Measurements from ENCODE around the gene NMNAT1.

The NMNAT1 gene

GRCh38 chr1:9904596-9904995 lies 38.7 kb upstream of the NMNAT1 start:
- DNase-seq (ENCODE audit: low spot score) = no peak
- TF ChIP-seq CTCF (IDR thresholded peaks at IDR 0.05; ENCODE audit: extremely low read depth, missing control alignments) = no peak

- DNase-seq (ENCODE audit: low spot score) = no peak
Observed at GRCh38 chr1:9905010-9905409, 38.3 kb upstream of the NMNAT1 start.

GRCh38 chr1:9906466-9906865 lies 36.8 kb upstream of the NMNAT1 start:
- no peak for DNase-seq (ENCODE audit: low spot score)
- no peak for TF ChIP-seq CTCF (IDR thresholded peaks at IDR 0.05; ENCODE audit: extremely low read depth, missing control alignments)

More at GRCh38 chr1:9905010-9905409, 38.3 kb upstream of the NMNAT1 start:
- no peak for TF ChIP-seq CTCF (IDR thresholded peaks at IDR 0.05; ENCODE audit: extremely low read depth, missing control alignments)

- no peak for TF ChIP-seq CTCF (IDR thresholded peaks at IDR 0.05; ENCODE audit: extremely low read depth, missing control alignments)
- no peak for DNase-seq (ENCODE audit: low spot score)
Observed at GRCh38 chr1:9907441-9907840, 35.8 kb upstream of the NMNAT1 start.

- DNase-seq (ENCODE audit: low spot score) = no peak
- no peak for TF ChIP-seq CTCF (IDR thresholded peaks at IDR 0.05; ENCODE audit: extremely low read depth, missing control alignments)
Observed at GRCh38 chr1:9908871-9909233, 34.4 kb upstream of the NMNAT1 start.

- peak; percentile 35 for DNase-seq (ENCODE audit: low spot score)
- no peak for TF ChIP-seq CTCF (IDR thresholded peaks at IDR 0.05; ENCODE audit: extremely low read depth, missing control alignments)
Observed at GRCh38 chr1:9909234-9910046, 33.8 kb upstream of the NMNAT1 start.

- no peak for TF ChIP-seq CTCF (IDR thresholded peaks at IDR 0.05; ENCODE audit: extremely low read depth, missing control alignments)
- no peak for DNase-seq (ENCODE audit: low spot score)
Observed at GRCh38 chr1:9910076-9910422, 33.2 kb upstream of the NMNAT1 start, which contains the start of gene CTNNBIP1. Gene CTNNBIP1, minus strand, starts transcription at chr1:9910269. Its CDS starts 38,205 bp downstream, at chr1:9872064.

Measured in GM20000 (cell line).